ENCODE results near the gene ERP27. TPM values are rescaled to one million over a fixed set of nuclear protein-coding genes. Genes with fewer than 3 reads are reported as not detected.

Gene ERP27
- total RNA-seq, 2 experiments from 2014 or later, result 0.76 to 1.1 TPM

- CTCF ChIA-PET, result no interaction called here
- POLR2A ChIA-PET, result no interaction called here
These were observed 54.7 kb downstream of the ERP27 start for GRCh38 chr12:14883686-14884085.

- CTCF ChIA-PET, result no interaction called here
- POLR2A ChIA-PET, result no interaction called here
These were observed 57.4 kb downstream of the ERP27 start for GRCh38 chr12:14880890-14881453.

GRCh38 chr12:14879222-14879933 lies 59.0 kb downstream of the ERP27 start:
- POLR2A ChIA-PET, result no interaction called here
- CTCF ChIA-PET, result no interaction called here

- ChIA-PET POLR2A (no interaction called here), CTCF (no interaction called here)
These were observed 59.8 kb downstream of the ERP27 start for GRCh38 chr12:14878488-14878887.

- ChIA-PET CTCF (interaction anchor here (1.5 kb wide), 1 partner anchor 10 kb away, joined by 3 read pairs; no protein-coding TSS in a partner anchor), POLR2A (no interaction called here)
These were observed 61.5 kb downstream of the ERP27 start for GRCh38 chr12:14876833-14877232.

- ChIA-PET CTCF (no interaction called here), POLR2A (no interaction called here)
These were observed 63.5 kb downstream of the ERP27 start for GRCh38 chr12:14874882-14875281.

- POLR2A ChIA-PET, result no interaction called here
- CTCF ChIA-PET, result interaction anchor here (0.7 kb wide), 1 partner anchor 72 kb away, joined by 5 read pairs; no protein-coding TSS in a partner anchor
These were observed 64.7 kb downstream of the ERP27 start for GRCh38 chr12:14873440-14874185.

GRCh38 chr12:14871886-14872285 lies 66.5 kb downstream of the ERP27 start:
- ChIA-PET CTCF (no interaction called here), POLR2A (no interaction called here)

GRCh38 chr12:14871247-14871646 lies 67.1 kb downstream of the ERP27 start:
- CTCF ChIA-PET, result no interaction called here
- POLR2A ChIA-PET, result no interaction called here

- POLR2A ChIA-PET, result no interaction called here
- CTCF ChIA-PET, result no interaction called here
These were observed 69.3 kb downstream of the ERP27 start for GRCh38 chr12:14868916-14869506.

Other genes with a start within 250 kb of the ERP27 start
- not detected for gene GUCY2C, start 241.9 kb downstream of the ERP27 start, total RNA-seq
- 100 to 1,000 TPM; 158 to 159 TPM for gene WBP11, start 135.1 kb downstream of the ERP27 start, total RNA-seq
- gene C12orf60, start 134.9 kb downstream of the ERP27 start, total RNA-seq, result 1 to 10 TPM; 3.2 to 3.7 TPM
- gene SMCO3, start 124.4 kb downstream of the ERP27 start, total RNA-seq, result not detected
- not detected for gene ART4, start 95.0 kb downstream of the ERP27 start, total RNA-seq
- gene MGP, start 52.7 kb downstream of the ERP27 start, total RNA-seq, result not detected
- gene ARHGDIB, start 23.1 kb upstream of the ERP27 start, total RNA-seq, result 100 to 1,000 TPM; 515 to 519 TPM
- not detected for gene PDE6H, start 34.5 kb upstream of the ERP27 start, total RNA-seq